Ascending aorta (tissue), 2 donors: ENCODE measurements around the gene PRRT4. TPM values are rescaled to one million over a fixed set of nuclear protein-coding genes. Genes with fewer than 3 reads are reported as not detected.
A peak's percentile ranks its signal among the peaks of the same experiment; 100 is the strongest.

Experiments
- DNase-seq, 2 donors: peaks; one replicate each; pipeline ENCODE4 v3.0.0-alpha.2; 2019; ENCODE audit warnings: low spot score in 2 of 2
- H3K27ac ChIP-seq, 2 donors: fragments of 200-600 bp; sonication (generic); one replicate each; pipeline ENCODE4 v1.5.1; 2016 to 2017; ENCODE audit warnings: mild to moderate bottlenecking in 1 of 2
- H3K27me3 ChIP-seq: fragments of 200-600 bp; sonication (generic); one replicate; pipeline ENCODE4 v1.5.1; 2017
- H3K36me3 ChIP-seq, 2 donors: fragments of 200-600 bp; sonication (generic); one replicate each; pipeline ENCODE4 v1.5.1; 2016
- H3K4me1 ChIP-seq, 2 donors: fragments of 200-600 bp; sonication (generic); one replicate each; pipeline ENCODE4 v1.5.1; 2016 to 2017; ENCODE audit warnings: mild to moderate bottlenecking in 1 of 2
- H3K4me3 ChIP-seq, 2 donors: fragments of 200-600 bp; sonication (generic); one replicate each; pipeline ENCODE4 v1.5.1; 2016 to 2017; ENCODE audit warnings: mild to moderate bottlenecking in 1 of 2
- H3K9me3 ChIP-seq, 2 donors: fragments of 200-600 bp; sonication (generic); one replicate each; pipeline ENCODE4 v1.5.1; 2016
- intact Hi-C: fragments of 100-400 bp; cut with DNase I; formaldehyde crosslinking; loops from one replicate; pipeline ENCODE4 v1.15.1; 2023
- total RNA-seq: library from RNA; depleted of rRNA; stranded (reverse); fragments of >200 nt; gene quantifications from one replicate; pipeline ENCODE4 v1.1.0, GENCODE V29; 2016
- TF ChIP-seq, protein P1 (sequence below), 3 experiments: fragments of 200-600 bp in 2 of 3; fragments of 450-650 bp in 1 of 3; sonication (generic) in 2 of 3; IDR thresholded peaks; one replicate each; pipeline ENCODE4 v1.5.1; 2016 to 2019; ENCODE audit warnings: antibody characterized with exemption in 3 of 3, mild to moderate bottlenecking in 1 of 3, moderate library complexity in 1 of 3

The PRRT4 gene
- total RNA-seq, 1 donor from 2014 or later: 7.6 TPM

DNA sequence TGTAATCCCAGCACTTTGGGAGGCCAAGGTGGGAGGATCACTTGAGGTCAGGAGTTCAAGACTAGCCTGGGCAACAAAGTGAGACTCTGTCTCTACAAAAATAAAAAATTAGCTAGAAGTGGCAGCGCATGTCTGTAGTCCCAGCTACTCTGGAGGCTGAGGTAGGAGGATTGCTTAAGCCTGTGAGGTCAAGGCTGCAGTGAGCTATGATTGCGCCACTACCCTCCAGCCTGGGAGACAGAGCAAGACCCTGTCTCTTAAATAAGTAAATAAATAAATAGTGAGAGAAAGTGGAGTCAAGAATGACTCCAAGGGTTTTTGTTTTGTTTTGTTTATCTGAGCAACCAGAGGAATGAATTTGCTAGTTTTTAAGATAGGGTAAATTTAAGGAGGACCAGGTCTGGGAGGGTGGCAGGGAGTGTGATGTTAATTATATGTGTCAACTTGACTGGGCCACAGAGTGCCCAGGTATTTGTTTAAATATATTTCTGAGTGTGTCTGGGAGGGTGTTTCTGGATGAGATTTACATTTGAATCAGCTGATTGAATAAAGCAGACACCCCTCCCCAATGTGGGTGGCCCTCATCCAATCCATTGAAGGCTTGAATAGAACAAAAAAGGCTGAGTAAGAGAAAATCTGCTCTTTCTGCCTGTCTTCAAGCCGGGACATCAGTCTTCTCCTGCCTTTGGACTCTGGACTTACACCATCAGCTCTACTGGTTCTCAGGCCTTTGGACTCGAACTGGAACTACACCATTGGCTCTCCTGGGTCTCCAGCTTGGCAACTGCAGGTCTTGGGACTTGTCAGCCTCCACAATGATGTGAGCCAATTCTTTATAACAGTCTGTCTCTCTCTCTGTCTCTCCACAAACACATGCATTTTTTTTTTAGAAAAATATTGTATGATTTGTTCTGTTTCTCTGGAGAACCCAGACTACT is 24.8 kb upstream of the PRRT4 start:
- H3K4me1 ChIP-seq: no peaks in the 10 kb centered on the region
- no peak for DNase-seq
- TF ChIP-seq, protein P1, sequence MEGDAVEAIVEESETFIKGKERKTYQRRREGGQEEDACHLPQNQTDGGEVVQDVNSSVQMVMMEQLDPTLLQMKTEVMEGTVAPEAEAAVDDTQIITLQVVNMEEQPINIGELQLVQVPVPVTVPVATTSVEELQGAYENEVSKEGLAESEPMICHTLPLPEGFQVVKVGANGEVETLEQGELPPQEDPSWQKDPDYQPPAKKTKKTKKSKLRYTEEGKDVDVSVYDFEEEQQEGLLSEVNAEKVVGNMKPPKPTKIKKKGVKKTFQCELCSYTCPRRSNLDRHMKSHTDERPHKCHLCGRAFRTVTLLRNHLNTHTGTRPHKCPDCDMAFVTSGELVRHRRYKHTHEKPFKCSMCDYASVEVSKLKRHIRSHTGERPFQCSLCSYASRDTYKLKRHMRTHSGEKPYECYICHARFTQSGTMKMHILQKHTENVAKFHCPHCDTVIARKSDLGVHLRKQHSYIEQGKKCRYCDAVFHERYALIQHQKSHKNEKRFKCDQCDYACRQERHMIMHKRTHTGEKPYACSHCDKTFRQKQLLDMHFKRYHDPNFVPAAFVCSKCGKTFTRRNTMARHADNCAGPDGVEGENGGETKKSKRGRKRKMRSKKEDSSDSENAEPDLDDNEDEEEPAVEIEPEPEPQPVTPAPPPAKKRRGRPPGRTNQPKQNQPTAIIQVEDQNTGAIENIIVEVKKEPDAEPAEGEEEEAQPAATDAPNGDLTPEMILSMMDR (IDR thresholded peaks at IDR 0.05): no peak
- no peaks in the 10 kb centered on the region for H3K27me3 ChIP-seq
- no peak overlapping the region for H3K4me3 ChIP-seq
- intact Hi-C loops: loop anchor here (5.0 kb wide), 1 partner anchor 41 kb away; no protein-coding TSS in a partner anchor
- H3K27ac ChIP-seq: no peak overlapping the region
- H3K9me3 ChIP-seq: no peaks in the 10 kb centered on the region
- H3K36me3 ChIP-seq: no peaks in the 10 kb centered on the region

DNA sequence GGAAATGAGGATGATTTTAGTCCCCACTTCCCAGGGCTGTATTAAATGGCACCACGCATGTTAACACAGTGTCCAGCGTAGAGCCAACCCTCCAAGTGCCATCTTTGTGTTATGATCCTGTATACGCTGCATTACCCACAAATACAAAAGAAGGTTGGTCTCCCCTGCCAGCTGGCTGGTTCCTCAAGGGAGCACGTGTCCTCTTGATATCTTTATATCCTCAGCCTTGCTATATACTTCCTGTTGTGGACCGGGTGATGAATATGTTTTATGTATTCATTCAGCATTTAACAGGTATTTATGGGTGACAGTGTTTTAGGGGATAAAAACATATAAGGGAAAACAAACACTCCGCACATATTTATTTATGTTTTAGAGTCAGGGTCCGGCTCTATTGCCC is 23.2 kb upstream of the PRRT4 start:
- Histone ChIP-seq H3K27ac (no peak overlapping the region), H3K27me3 (no peaks in the 10 kb centered on the region), H3K4me3 (no peak overlapping the region), H3K4me1 (no peaks in the 10 kb centered on the region), H3K36me3 (no peaks in the 10 kb centered on the region), H3K9me3 (no peaks in the 10 kb centered on the region)
- TF ChIP-seq, protein P1 (IDR thresholded peaks at IDR 0.05): no peak
- intact Hi-C loops: loop anchor here (5.0 kb wide), 1 partner anchor 43 kb away; no protein-coding TSS in a partner anchor
- DNase-seq: no peak

DNA sequence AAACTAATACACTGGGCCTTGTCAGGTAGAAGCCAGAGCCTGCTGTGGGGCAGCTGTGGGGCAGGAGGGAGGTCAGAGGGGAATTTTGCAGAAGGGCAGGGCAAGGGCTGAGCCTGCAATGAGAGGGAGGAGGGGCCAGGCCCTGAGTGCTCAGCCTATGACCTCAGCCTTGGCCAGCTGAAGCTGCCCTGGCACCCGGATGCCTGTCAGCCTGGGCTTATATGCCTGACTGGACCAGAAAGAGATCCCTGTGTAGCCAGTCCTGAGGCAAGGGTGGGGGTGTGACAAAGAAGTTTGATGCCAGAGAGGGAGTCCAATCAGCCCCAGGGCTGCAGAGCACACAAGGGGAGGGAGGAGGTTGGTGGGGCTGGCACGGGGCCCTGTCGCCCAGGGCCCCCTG is 22.3 kb upstream of the PRRT4 start:
- TF ChIP-seq, protein P1 (IDR thresholded peaks at IDR 0.05): no peak
- H3K27me3 ChIP-seq: no peaks in the 10 kb centered on the region
- H3K9me3 ChIP-seq: no peaks in the 10 kb centered on the region
- intact Hi-C loops: no loop called here
- H3K4me3 ChIP-seq: no peak overlapping the region
- no peak for DNase-seq
- H3K27ac ChIP-seq: no peak overlapping the region
- H3K36me3 ChIP-seq: no peaks in the 10 kb centered on the region
- no peaks in the 10 kb centered on the region for H3K4me1 ChIP-seq

DNA sequence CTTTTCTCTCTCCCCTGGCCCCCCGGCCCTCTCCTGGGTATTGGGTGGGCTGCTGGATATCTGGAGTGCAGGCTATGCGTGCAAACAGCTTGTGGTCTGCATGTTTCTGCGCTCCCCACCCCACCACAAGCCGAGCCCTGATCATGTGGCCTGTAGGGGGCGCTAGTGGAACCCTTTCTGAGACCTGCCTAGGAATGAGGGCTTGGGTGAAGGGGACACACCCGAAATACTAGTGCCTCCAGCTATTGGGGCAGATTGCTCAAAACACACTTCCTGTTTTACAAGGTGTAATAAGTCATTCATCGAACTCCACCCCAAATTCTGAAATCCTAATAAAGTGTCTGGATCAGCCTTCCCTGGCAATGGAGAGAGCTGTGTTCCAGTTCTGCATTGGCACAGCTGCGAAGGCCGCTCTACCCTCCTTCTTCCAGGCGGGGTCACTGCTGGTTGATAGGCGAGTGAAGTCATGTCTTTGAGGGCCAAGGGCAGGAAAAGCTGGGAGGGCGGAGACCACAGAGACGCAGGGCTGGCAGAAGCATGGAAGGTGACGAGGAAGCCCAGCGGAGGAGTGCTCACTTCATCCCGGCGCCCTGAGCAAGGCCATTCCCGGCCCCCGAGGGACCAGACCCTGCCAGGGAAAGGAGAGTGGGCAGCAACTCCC is 19.8 kb upstream of the PRRT4 start:
- H3K36me3 ChIP-seq: no peaks in the 10 kb centered on the region
- TF ChIP-seq, protein P1 (IDR thresholded peaks at IDR 0.05): peak in 1 of 3 experiments; percentile 38
- no peaks in the 10 kb centered on the region for H3K27me3 ChIP-seq
- no peaks in the 10 kb centered on the region for H3K4me1 ChIP-seq
- H3K4me3 ChIP-seq: no peak overlapping the region
- no peak for DNase-seq
- H3K27ac ChIP-seq: no peak overlapping the region
- no peaks in the 10 kb centered on the region for H3K9me3 ChIP-seq
- intact Hi-C loops: no loop called here

DNA sequence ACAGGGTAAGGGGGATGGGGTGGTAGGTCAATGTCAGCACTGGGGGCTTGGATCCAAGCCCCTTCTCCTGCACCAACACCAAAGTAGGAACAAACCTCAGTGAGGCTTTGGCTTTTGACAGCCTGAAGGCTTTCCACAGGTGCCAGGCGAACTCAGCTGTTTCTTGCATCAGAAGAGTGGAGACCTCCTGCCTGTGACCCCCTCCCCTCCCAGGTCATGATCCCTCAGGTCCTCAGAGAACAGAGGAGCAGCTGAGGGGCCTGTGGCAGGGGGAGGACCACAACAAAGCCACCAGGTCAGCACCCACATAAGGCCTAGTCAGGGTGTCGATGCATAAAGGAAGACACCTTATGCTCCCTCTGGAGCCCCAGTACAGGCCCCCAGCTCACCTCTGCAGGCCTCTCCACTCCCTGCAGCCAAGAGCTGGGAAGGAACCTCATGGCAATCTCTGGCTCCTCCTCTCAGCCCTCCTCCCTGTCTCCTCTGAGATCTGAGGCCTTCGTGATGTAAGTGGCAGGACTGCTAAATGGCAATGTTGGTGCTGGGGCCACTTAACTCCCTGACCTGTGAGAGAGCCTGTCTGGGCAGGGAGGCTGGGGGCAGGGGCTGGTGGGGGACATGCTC is 19.1 kb upstream of the PRRT4 start:
- Histone ChIP-seq H3K4me3 (no peak overlapping the region), H3K27me3 (no peaks in the 10 kb centered on the region), H3K27ac (no peak overlapping the region), H3K4me1 (no peaks in the 10 kb centered on the region), H3K9me3 (no peaks in the 10 kb centered on the region), H3K36me3 (no peaks in the 10 kb centered on the region)
- DNase-seq: no peak
- TF ChIP-seq, protein P1 (IDR thresholded peaks at IDR 0.05): no peak
- intact Hi-C loops: no loop called here
